ENCODE results near the gene AP1B1.

Gene AP1B1

DNA sequence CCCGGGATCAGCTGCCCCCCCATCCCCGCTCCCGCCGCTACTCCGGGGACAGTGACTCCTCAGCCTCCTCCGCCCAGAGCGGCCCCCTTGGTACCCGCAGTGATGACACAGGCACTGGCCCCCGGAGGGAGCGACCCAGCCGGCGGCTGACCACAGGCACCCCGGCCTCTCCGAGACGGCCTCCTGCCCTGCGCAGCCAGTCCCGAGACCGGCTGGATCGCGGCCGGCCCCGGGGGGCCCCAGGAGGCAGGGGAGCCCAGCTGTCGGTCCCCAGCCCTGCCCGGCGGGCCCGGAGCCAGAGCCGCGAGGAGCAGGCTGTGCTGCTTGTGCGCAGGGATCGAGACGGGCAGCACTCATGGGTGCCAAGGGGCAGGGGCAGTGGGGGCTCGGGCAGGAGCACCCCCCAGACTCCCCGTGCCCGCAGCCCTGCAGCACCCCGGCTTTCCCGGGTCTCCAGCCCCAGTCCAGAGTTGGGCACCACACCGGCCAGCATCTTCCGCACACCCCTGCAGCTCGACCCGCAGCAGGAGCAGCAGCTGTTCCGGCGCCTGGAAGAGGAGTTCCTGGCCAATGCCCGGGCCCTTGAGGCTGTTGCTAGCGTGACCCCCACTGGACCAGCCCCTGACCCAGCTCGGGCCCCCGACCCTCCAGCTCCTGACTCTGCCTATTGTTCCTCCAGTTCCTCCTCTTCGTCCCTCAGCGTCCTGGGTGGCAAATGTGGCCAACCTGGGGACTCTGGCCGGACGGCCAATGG lies 76.7 kb downstream of the AP1B1 start:
- DNase-seq = no peak

DNA sequence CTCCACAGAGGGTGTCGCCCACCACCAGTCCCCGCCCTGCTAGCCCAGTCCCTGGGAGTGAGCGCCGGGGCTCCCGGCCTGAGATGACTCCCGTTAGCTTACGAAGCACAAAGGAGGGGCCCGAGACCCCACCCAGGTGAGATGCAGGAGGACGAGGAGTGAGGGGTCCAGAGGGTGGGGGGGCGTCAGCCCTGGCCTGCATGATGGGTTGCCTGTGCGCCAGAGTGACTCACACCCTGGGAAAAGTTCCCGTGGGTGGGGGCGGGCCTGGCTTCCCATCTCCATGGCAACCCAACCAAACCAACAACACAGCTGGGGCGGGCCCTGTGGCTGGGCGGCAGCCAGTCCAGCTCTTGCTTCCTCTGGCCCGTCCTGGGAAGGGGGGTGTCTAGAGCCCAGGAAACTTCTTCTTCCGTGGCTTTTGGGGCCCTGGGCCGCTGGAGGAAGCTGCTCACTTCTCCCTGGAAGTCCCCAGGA lies 77.5 kb downstream of the AP1B1 start:
- peak; percentile 34 for DNase-seq

DNA sequence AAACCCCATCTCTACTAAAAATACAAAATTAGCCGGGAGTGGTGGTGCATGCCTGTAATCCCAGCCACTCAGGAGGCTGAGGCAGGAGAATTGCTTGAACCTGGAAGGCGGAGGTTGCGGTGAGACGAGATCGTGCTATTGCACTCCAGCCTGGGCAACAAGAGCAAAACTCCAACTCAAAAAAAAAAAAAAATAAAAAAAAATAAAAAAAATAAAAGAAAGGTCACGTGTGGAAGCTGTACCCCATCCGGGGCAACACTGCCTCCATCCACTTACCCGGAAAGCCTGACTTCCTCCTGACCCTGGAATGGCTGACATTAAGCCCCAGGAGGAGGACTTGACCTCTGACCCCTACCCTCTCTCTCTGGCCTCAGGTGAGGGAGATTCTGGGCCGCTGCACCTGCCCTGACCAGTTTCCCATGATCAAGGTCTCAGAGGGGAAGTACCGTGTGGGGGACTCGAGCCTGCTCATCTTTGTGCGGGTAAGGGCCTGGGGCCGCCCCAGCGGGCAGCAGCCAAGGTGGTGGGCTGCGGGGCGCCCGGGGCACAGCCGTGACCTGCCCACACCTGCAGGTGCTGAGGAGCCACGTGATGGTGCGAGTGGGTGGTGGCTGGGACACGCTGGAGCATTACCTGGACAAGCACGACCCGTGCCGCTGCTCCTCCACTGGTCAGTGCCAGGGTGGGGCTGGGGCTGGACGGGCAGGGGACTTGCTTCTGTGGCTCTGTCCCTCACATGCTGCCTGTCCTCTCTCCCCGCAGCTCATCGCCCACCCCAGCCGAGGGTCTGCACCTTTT lies 78.1 kb downstream of the AP1B1 start:
- no peak for DNase-seq

DNA sequence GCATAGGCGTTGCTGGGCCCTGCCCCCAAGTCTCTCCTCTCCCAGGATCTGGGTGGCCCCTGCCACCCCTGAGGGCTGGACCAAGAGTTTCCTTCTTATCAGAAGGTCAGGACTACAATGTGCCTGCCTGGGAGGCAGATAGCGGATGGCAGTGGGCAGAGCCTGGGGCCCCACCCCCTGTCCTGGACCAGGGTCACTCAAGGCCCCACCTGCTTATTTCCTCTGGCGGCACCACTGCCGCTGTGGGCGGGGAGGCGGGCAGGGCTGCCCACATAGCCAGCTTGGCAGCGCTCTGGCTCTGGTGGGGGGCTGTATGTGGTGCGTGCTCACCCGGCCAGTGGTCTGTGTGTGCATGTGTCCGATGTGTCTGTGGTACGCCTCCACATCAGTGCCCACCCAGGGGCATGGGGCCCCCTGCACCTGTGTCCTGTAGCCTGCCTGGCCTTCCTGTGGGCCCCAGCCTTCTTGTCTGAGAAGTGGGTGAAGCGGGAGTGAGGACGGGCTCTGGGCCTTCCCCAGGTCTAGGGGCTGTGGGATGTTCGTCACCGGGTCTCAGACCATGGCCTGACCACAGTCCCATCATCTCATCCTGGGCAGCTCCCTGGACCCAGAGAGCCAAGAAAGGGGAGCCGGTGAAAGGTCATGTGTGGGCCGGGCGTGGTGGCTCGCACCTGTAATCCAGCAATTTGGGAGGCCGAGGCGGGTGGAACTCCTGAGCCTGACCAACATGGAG lies 78.9 kb downstream of the AP1B1 start:
- no peak for DNase-seq

DNA sequence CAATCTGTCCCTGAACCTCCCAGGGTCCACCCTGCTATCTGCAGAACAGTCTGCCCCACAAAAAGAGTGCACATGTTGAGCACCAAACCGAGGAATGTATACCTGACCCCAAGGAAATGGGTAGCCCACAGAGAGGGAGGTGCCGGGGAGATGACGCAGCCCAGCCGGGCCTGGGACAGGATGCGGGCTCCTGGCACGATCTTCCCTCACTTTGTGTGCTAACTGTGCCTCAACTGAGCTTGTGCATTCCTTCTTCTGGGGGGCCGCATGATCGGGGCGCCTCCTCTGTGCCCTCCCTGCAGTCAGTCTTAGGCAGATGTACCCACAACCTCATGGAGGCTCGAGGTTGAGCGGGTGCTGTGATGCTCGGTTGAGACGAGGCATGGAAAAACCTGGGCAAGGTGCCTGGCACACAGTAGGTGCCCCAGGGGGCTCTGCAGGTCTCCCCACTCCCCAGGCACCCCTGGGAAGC lies 79.5 kb downstream of the AP1B1 start:
- DNase-seq = no peak

DNA sequence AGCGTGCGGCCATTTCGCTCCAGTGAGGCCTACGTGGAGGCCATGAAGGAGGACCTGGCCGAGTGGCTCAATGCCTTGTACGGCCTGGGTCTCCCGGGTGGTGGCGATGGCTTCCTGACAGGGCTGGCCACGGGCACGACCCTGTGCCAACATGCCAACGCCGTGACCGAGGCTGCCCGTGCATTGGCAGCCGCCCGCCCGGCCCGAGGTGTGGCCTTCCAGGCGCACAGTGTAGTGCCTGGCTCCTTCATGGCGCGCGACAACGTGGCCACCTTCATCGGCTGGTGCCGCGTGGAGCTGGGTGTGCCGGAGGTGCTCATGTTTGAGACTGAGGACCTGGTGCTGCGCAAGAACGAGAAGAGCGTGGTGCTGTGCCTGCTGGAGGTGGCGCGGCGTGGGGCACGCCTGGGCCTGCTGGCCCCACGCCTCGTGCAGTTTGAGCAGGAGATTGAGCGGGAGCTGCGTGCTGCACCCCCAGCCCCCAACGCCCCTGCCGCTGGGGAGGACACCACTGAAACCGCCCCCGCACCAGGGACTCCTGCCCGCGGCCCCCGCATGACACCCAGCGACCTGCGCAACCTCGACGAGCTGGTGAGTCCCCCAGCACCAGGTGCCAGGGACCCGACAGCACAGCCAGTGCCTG lies 80.1 kb downstream of the AP1B1 start:
- DNase-seq = no peak

DNA sequence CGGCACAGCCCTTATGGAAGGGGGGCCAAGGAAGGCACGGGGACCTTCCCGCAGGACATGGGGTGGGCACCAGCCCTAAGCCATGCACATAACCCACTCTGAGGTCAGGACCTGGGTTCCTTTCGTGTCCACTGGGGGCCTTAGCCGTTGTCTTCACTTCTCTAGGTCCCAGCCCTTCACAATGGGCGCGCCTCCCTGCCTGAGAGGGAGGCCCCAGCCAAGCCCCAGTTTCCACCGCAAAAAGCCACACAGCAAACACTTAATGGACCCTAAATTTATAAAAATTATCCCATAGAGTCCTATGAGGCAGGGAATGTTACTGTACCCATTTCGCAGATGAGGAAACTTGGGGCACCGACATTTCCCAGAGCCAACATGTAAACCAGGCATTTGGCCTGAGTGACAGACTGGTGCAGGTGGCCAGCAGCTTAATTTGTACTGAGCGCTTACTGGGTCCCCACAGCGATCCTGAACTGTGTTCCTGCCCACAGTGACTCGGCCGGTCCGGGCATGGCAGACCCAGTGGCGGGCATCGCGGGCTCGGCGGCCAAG lies 80.7 kb downstream of the AP1B1 start:
- no peak for DNase-seq

DNA sequence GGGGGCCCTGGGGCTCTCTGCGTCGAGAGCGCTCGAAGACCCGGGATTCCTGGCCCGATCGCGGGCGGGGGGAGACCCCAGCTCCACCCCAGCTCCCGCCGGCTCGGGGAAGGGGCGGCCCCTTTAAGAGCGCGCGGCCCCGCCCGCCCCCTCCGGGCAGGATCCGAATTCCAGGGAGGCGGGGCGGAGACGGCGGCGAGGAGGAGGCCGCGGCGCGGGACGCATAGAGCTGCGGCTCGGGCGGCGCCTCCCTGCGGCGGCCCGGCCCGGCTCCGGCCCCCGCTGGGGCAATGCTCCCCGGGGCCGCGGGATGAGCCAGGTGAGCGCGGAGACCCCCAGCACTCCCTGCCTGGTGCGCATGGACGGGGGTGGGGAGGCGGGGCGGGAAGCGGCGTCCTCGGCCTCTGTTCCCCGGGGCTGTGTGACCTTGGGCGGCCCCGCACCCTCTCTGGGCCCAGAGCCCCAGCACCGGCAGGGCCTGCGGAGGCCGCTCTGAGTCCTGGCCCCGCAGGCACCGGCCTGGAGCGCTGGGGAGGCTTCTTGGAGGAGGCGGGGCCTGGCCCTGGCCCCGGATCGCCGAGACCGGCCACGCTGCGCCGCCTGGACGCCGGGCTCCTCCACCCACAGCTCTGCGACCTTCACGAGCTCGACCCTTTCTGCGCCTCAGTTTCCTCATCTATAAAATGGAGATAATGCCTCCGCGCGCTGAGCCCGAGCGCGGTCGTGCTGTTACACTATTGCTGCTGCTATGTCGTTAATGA lies 81.4 kb downstream of the AP1B1 start:
- no peak for DNase-seq

DNA sequence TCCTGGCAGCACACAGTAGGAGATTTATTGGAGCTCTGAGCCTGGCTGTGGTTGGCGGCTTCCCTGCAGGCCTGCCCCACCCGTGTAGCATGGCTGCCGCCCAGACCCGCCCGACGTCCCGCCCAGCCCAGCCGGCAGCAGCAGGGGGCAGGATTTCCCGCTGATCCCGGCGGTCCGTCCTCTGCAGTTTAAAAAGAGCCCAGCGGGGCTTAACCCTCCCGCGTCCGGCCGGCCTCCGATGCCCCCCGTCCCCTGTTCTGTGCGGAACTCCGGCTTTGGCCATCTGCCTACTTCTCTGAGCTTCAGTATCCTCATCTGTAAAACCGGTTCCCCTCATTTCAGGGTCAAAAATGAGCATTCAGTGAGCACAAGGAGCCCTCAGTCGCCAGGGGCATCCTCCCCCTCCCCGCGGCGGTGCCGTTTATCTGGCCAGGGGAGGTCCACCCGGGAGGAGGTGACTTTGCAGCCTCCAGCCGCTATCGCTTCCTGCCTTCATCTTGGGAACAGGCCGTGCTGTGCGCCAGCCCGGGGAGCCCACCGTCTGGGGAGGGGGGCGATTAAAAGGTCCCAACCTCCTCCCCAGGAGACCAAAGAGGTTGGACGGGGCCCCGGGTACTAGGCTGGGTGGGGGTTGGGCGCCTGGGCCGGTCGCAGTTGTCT lies 82.1 kb downstream of the AP1B1 start, which contains the start of gene GAS2L1:
TSS of gene GAS2L1 (plus strand) at position 476 of the 660 bp plus-strand sequence. CDS start 1,456 bp downstream, outside the sequence.
- no peak for DNase-seq

DNA sequence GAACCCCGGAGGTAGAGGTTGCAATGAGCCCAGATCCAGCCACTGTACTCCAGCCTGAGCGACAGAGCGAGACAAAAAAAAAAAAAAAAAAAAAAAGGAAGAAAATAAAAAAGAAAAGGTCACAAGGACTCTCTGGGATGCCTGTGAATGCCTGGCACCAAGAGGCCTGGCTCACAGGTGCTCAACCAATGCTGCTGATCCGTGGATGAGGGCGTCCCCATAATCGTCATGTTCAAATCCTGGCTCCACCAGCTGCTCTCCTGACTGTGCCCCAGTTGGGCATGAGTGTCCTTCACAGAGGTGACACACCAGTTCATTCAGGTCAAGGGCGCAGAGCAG lies 82.6 kb downstream of the AP1B1 start:
- no peak for DNase-seq

DNA sequence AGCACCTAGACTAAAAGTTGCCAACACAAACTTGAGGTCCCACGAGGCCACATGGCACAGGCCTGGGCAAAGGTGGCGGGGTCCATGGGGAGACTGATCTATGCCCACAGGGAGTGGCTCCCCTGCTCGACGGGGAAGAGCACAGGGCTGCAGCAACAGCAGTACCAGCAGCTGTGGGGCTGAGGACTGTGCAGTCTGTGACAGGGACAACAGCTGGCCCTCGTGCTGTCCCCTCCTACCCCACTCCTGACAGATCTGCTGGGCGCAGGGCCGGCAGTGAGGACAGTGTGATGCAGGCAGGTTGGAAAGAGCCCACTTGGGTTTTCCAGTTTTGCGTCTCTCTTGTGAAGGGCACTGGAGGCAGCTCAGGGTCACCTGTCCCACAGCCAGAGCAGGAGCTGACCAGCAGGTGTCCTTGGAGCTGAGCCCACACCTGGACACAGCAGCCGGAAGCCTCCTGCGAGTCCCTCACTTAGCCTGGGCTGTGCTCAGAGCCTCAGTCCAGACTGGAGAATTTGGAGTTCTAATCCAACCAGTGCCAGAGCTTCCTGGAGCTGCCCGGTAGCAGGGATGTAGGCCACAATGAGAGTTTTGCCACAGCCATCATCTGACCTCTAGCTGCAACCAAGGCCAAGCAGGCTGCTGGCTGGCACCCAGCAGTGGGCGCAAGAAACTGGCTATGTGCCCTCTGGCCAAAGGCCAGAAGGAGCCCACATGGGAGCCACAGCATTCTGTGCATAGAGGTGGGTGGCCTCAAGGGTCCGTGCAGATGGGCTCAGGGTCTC lies 85.5 kb downstream of the AP1B1 start:
- no peak for DNase-seq

DNA sequence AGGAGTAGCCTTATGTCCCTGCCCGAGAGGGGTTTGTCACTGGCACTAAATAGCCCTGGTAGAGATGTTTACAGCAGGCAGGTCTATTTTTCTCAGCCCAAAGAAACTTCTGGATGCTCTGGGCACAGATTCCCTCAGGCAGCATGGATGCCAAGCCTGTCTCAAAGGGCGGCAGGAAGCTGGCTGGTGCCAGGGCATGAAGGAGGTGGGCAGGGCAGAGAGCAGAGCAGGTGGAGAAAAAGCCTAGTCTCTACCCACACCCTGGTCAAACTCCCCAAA lies 86.0 kb downstream of the AP1B1 start:
- DNase-seq = no peak

DNA sequence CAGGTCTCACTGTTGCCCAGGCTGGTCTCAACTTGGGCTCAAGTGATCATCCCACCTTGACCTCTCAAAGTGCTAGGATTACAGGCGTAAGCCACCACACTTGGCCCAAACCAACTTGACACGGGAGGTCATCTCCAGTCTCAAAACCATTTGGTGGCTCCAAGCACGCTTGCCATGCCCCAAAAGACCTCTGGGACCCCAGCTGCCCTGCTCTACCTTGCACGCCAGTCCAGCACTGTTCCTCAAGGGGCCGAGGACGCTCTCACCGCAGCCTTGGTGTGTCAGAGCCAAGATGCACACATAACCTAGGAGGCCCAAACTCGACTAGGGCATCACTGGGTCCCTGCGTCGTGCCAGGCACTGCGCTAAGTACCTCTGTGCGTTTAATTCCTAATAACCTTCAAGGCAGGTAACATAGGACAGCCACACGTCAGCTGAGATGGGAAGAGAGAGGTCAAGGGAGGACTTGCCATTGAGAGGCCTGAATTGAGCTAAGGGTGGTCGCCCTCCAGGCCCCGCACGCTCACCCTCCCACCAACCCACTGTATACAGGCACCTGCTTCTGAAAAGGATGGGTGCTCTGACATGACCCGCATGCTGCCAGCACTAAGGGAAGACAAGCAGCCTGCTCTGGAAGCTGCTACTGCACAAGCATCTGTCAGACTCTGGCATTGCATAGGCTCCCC lies 86.5 kb downstream of the AP1B1 start:
- DNase-seq = no peak

DNA sequence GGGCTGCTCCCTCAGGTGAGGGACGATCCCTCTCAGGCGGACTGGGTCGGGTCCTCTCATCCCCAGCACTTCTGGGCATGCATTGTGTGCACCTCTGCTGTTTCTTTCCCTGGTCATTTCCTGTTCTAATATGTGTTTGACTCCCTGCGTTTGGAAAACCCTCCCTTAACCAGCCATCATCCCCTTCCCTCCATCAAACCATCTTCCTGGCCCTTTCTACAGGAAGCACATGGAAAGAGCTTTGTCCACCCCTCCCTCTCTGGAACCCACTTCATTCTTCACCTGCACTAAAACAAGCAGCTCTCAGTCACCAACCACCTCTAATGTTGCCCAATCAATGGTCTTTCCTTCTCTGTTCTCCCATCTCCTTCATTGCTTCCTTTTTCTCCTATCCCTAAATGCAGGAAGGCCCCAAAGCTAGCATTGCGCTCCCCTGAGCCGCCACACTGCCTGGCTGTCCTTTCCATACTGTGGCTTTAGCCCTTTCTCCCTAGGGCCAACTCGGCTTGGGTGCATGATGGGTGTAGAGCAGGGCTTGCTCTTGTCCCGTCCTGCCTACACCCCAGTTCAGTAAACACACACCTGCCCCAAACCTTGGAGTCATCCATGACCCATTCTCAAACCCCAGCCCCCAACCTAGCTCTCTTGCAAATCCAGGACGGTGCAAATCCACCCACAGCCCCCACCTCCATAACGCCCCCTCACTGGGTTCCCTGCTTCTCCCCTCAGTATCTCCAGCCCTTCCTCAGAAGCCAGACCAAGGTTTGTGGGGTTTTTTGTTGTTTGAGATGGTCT lies 87.4 kb downstream of the AP1B1 start:
- no peak for DNase-seq

DNA sequence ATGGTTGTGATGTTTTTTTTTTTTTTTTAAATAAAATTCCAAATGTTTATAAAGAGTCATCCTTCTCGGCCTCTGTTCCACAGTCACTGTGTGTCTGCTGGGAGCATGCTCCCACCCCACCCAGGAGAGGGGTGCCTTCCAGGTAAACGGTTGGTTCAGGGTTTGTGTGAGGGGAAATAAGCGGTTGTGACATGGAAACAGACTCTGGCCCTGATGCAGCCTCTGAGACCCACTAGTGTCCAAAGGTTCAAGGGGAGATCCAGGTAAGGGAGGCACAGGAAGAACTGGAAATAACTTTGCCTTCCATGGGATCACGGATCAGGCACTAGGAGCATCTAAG lies 87.9 kb downstream of the AP1B1 start:
- no peak for DNase-seq

DNA sequence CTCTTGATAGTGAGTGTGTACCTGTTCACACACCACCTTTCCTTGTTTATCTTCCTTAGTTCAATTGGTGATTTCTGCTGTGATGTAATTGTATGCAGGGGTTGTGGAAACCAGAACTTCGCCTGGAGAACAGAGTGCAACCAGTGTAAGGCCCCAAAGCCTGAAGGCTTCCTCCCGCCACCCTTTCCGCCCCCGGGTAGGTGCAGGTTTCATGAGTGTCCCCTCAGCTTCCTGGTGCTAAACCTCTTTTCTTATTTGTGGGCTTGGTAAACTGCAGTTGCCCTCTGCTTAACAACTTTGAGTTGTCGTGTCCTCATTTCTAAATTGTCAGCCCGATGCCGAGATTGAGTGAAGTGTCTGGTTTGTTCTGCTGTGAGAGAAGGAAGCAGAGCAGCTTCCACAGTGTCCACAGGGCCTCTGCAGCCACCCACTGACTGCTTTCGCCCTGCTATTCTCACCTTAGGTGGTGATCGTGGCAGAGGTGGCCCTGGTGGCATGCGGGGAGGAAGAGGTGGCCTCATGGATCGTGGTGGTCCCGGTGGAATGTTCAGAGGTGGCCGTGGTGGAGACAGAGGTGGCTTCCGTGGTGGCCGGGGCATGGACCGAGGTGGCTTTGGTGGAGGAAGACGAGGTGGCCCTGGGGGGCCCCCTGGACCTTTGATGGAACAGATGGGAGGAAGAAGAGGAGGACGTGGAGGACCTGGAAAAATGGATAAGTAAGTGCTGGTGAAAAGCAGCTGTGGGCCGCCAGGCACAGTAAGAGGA lies 89.1 kb downstream of the AP1B1 start:
- DNase-seq = no peak

DNA sequence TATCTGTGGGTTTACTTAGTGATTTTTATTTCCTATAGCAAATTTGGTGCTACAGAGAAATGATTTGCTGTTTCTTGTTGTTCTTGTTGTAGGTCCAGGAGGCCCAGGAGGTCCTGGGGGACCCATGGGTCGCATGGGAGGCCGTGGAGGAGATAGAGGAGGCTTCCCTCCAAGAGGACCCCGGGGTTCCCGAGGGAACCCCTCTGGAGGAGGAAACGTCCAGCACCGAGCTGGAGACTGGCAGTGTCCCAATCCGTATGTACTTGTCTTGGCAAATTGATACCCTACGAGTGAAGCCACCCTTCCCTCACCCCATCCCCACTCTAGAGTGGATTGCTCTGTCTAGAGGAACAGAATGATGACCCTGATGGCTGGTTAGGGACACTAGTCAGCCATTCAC lies 89.7 kb downstream of the AP1B1 start:
- DNase-seq = no peak

DNA sequence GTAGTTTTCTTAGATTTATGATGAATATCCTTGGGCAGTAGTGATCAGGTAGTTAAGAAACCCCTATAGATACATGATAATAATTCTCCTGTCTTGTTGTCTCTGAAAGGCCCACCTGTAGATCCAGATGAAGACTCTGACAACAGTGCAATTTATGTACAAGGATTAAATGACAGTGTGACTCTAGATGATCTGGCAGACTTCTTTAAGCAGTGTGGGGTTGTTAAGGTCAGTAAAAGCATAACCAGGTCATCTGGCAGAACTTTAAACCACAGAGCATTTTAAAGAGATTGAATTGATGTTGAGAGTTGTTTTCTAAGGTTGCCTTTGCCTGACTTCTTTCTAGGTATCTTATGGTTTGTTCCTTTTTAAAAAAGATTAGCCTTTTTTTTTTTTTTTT lies 96.0 kb downstream of the AP1B1 start:
- DNase-seq = no peak

DNA sequence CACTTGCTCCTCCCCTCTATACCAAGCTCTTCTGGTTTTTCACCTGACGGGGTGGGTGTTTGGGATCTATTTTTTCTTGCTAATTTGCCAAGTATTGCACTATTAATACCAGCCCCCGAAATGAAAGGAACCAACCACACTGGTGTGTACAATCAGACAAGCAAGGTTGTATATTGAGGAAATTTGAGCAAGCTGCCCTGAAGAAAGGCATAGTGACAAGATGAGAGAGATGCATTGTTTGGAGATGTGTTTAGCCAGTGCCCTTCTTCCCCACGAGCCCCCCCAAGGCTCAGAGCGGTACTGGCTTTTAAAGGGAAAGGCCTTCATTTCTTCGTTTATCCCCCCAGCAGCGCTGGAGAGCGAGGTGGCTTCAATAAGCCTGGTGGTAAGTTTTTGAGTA lies 97.2 kb downstream of the AP1B1 start:
- no peak for DNase-seq

Data from activated CD4-positive, alpha-beta T cell treated with anti-CD3 and anti-CD28 coated beads for 1 hour (primary cell).